Osteoblast (primary cell): ENCODE measurements around the gene CCDC175. TPM values are rescaled to one million over a fixed set of nuclear protein-coding genes. Genes with fewer than 3 reads are reported as not detected.

Experiments used
- DNase-seq: peaks from one replicate; pipeline ENCODE4 v3.0.0; 2011; ENCODE audit warnings: low spot score, mixed read lengths; ENCODE audit not compliant: insufficient read length; ENCODE audit errors: missing footprints
- H2AFZ ChIP-seq: 2 replicates; pipeline ENCODE4 v1.6.0; 2011; ENCODE audit warnings: mild to moderate bottlenecking, low read length
- H3K27ac ChIP-seq: 2 replicates; pipeline ENCODE4 v1.5.1; 2011; ENCODE audit warnings: mild to moderate bottlenecking, low read depth, low read length, moderate library complexity
- H3K27me3 ChIP-seq: 2 replicates; pipeline ENCODE4 v1.6.0; 2012; ENCODE audit warnings: mild to moderate bottlenecking, control low read depth, inconsistent platforms, low read length, moderate library complexity; ENCODE audit not compliant: insufficient read depth
- H3K36me3 ChIP-seq: 2 replicates; pipeline ENCODE4 v1.5.1; 2011; ENCODE audit warnings: mild to moderate bottlenecking, low read length, control low read depth, moderate library complexity; ENCODE audit not compliant: insufficient read depth
- H3K4me1 ChIP-seq: 2 replicates; pipeline ENCODE4 v1.5.1; 2011; ENCODE audit warnings: mild to moderate bottlenecking, low read length, control low read depth, moderate library complexity; ENCODE audit not compliant: insufficient read depth
- H3K4me2 ChIP-seq: 2 replicates; pipeline ENCODE4 v1.6.0; 2011; ENCODE audit warnings: mild to moderate bottlenecking, low read length; ENCODE audit not compliant: insufficient read depth
- H3K4me3 ChIP-seq: fragments of 200-600 bp; sonication (generic); 3 replicates; pipeline ENCODE4 v1.5.1; 2012; ENCODE audit warnings: mild to moderate bottlenecking, low read length, inconsistent platforms; ENCODE audit not compliant: insufficient read depth
- H3K79me2 ChIP-seq: 2 replicates; pipeline ENCODE4 v1.6.0; 2012; ENCODE audit warnings: mild to moderate bottlenecking, low read length, control low read depth, inconsistent platforms; ENCODE audit not compliant: insufficient read depth
- H3K9me3 ChIP-seq: 2 replicates; pipeline ENCODE4 v1.5.1; 2011; ENCODE audit warnings: low read depth, low read length, control low read depth
- H4K20me1 ChIP-seq: 2 replicates; pipeline ENCODE4 v1.6.0; 2012; ENCODE audit warnings: mild to moderate bottlenecking, low read length, control low read depth; ENCODE audit not compliant: insufficient read depth
- CTCF ChIP-seq: IDR thresholded peaks from 2 replicates; pipeline ENCODE4 v1.5.1; 2011; ENCODE audit warnings: mild to moderate bottlenecking, low read depth, low read length, moderate library complexity; ENCODE audit errors: extremely low read depth
- total RNA-seq: library from RNA; depleted of rRNA; stranded (reverse); fragments of >200 nt; gene quantifications from 2 replicates; pipeline ENCODE4 v1.2.3, GENCODE V29; 2012

The CCDC175 gene
- total RNA-seq, 1 donor: not detected

GRCh38 chr14:59541731-59542130 lies 34.9 kb downstream of the CCDC175 start:
- H4K20me1 ChIP-seq: no peaks in the 10 kb centered on the region
- no peaks in the 10 kb centered on the region for H3K79me2 ChIP-seq
- H3K4me2 ChIP-seq: no peak overlapping the region
- H3K27me3 ChIP-seq: no peaks in the 10 kb centered on the region
- DNase-seq: no peak
- no peaks in the 10 kb centered on the region for H3K9me3 ChIP-seq
- no peak overlapping the region for H3K27ac ChIP-seq
- H2AFZ ChIP-seq: no peak overlapping the region
- H3K4me1 ChIP-seq: peaks cover 6% of the 10 kb centered on the region
- no peak overlapping the region for H3K4me3 ChIP-seq
- no peaks in the 10 kb centered on the region for H3K36me3 ChIP-seq
- TF ChIP-seq CTCF: no peak

GRCh38 chr14:59540852-59541251 lies 35.8 kb downstream of the CCDC175 start:
- Histone ChIP-seq H3K27me3 (no peaks in the 10 kb centered on the region), H3K4me3 (no peak overlapping the region), H3K27ac (no peak overlapping the region), H3K9me3 (no peaks in the 10 kb centered on the region), H2AFZ (no peak overlapping the region), H4K20me1 (no peaks in the 10 kb centered on the region), H3K4me1 (peaks cover 6% of the 10 kb centered on the region), H3K4me2 (no peak overlapping the region), H3K79me2 (no peaks in the 10 kb centered on the region), H3K36me3 (no peaks in the 10 kb centered on the region)
- DNase-seq: no peak
- no peak for TF ChIP-seq CTCF

GRCh38 chr14:59538936-59539335 lies 37.7 kb downstream of the CCDC175 start:
- H3K36me3 ChIP-seq: no peaks in the 10 kb centered on the region
- H3K9me3 ChIP-seq: no peaks in the 10 kb centered on the region
- no peak overlapping the region for H2AFZ ChIP-seq
- no peak for DNase-seq
- no peaks in the 10 kb centered on the region for H3K27me3 ChIP-seq
- TF ChIP-seq CTCF: no peak
- H3K27ac ChIP-seq: no peak overlapping the region
- no peaks in the 10 kb centered on the region for H3K4me1 ChIP-seq
- H3K4me2 ChIP-seq: no peak overlapping the region
- H3K79me2 ChIP-seq: no peaks in the 10 kb centered on the region
- no peaks in the 10 kb centered on the region for H4K20me1 ChIP-seq
- H3K4me3 ChIP-seq: no peak overlapping the region

GRCh38 chr14:59537476-59537875 lies 39.1 kb downstream of the CCDC175 start:
- H3K9me3 ChIP-seq: no peaks in the 10 kb centered on the region
- H4K20me1 ChIP-seq: no peaks in the 10 kb centered on the region
- no peaks in the 10 kb centered on the region for H3K79me2 ChIP-seq
- H3K4me1 ChIP-seq: no peaks in the 10 kb centered on the region
- no peaks in the 10 kb centered on the region for H3K27me3 ChIP-seq
- no peak overlapping the region for H3K4me3 ChIP-seq
- H2AFZ ChIP-seq: no peak overlapping the region
- no peak overlapping the region for H3K4me2 ChIP-seq
- H3K36me3 ChIP-seq: no peaks in the 10 kb centered on the region
- no peak for TF ChIP-seq CTCF
- no peak for DNase-seq
- H3K27ac ChIP-seq: no peak overlapping the region
